ENCODE data around the gene HPN.
"Not testable (repeated sequence)": the region's sequence is repeated elsewhere in the genome, so short reads cannot be mapped to it uniquely, and the experiment has no call there.

GRCh38 chr19:35014774-35015173, 26.7 kb upstream of the HPN start:
- TF ChIP-seq POLR2A, POLR2AphosphoS5, SPI1, TAF1 (IDR thresholded peaks at IDR 0.05; ENCODE audit: low read depth, low read length): not testable (repeated sequence)

All from GM12891 (cell line).